Posterior vena cava (tissue), 2 donors: ENCODE results near the gene CBFA2T2. TPM values are rescaled to one million over a fixed set of nuclear protein-coding genes. Genes with fewer than 3 reads are reported as not detected.

Source experiments
- DNase-seq: peaks from one replicate; pipeline ENCODE4 v3.0.0-alpha.2; 2020; ENCODE audit warnings: low spot score
- intact Hi-C, 2 donors: fragments of 100-400 bp; cut with DNase I; formaldehyde crosslinking; loops; one replicate each; pipeline versions ENCODE4 v1.14.1 to v1.14.2; 2022 to 2023
- total RNA-seq, 2 donors: library from RNA; stranded (reverse); fragmentation: NEBNext Ultra II Directional; extraction: Animal tissue kit (Norgen Biotek cat#: 25700); gene quantifications; one replicate each; pipeline ENCODE4 v1.2.1, GENCODE V29; 2021
- donor health status: DM: yes; HTN: yes; CAD: no.
- donor health status: DM: yes; HTN: yes; CAD: no.

The CBFA2T2 gene
- total RNA-seq, 2 donors from 2014 or later = 11.0 to 12.0 TPM

DNA sequence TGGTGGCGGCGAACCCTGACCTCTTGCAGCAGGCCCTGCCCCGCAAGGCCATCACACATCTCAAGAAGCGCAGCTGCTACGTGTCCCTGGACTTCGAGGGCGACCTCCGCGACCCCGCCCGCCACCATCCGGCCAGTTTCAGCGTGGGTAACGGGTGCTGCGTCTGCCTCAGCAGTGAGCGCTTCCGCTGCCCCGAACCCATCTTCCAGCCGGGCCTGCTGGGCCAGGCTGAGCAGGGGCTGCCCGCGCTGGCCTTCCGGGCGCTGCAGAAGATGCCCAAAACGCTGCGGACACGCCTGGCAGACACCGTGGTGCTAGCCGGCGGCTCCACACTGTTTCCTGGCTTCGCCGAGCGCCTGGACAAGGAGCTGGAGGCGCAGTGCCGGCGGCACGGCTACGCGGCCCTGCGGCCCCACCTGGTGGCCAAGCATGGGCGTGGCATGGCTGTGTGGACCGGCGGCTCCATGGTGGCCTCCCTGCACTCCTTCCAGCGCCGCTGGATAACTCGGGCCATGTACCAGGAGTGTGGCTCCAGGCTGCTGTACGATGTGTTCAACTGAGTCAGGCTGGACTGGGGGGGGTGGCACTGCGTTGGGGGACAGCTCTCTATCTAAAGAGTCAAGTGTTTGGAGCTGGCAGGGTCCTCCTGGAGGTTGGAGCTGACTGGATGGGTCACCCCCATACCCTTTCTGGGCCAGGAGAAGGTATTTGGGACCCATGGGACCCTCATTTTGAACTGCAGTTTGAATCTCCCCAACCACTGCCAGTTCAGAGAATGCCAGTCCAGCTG lies 178.0 kb downstream of the CBFA2T2 start:
- DNase-seq = peak; percentile 95
- intact Hi-C loops = loop anchor here in 1 of 2 donors (5.0 kb wide), 1 partner anchor 64 kb away; the partner anchor contains the start of gene ZNF341

DNA sequence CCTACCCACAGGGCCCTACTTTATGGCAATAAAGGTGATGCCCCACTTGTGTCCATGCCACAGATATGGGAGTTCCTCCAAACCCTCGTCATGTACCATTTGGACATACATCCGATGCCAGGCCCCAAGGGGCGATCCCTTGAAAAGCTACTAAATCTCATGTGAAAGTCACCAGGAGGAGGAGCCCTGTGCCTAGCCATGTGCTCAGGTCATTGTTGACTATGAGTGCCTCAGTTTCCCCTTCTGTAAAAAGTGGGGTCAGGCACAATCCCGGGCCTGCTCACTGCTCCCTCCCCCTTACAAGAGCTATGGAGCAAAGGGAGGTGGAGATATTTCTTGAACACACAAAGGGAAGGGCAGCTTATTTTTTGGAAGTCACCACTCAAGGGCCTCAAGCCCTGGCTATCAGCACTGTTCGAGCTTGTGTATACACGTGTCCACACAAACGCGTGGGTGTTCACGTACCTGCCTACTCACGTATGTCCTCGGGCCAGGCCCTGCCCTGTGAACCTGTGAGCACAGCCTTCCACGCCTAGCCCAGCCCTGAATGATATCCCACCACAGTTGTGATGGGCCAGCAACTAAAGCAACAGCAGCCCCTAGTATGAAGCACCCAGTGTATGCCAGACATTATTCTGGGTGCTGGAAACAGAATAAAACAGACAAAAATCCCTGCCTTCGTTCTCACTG lies 178.7 kb downstream of the CBFA2T2 start:
- no peak for DNase-seq
- intact Hi-C loops = loop anchor here in 1 of 2 donors (5.0 kb wide), 1 partner anchor 64 kb away; the partner anchor contains the start of gene ZNF341

DNA sequence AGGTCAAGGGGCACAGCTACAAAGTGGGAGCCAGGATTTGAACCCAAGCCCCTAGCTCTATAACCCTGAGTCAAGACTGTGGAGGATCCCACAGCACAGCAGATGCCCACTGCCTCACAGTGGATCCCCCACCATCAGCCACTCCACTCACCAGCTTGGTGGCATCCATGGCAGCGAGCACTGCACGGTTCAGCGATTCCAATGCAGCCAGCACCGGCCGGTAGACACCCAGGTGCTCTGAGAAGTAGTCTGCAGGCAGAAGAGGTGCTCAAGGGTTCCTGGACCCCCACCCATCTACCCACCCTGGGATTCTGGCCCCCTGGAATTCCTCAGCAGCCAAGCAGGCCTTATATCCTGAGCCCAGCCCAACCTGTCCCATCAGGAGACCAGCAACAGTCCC lies 179.3 kb downstream of the CBFA2T2 start:
- intact Hi-C loops = loop anchor here in 1 of 2 donors (5.0 kb wide), 1 partner anchor 63 kb away; the partner anchor contains the start of gene ZNF341
- no peak for DNase-seq

DNA sequence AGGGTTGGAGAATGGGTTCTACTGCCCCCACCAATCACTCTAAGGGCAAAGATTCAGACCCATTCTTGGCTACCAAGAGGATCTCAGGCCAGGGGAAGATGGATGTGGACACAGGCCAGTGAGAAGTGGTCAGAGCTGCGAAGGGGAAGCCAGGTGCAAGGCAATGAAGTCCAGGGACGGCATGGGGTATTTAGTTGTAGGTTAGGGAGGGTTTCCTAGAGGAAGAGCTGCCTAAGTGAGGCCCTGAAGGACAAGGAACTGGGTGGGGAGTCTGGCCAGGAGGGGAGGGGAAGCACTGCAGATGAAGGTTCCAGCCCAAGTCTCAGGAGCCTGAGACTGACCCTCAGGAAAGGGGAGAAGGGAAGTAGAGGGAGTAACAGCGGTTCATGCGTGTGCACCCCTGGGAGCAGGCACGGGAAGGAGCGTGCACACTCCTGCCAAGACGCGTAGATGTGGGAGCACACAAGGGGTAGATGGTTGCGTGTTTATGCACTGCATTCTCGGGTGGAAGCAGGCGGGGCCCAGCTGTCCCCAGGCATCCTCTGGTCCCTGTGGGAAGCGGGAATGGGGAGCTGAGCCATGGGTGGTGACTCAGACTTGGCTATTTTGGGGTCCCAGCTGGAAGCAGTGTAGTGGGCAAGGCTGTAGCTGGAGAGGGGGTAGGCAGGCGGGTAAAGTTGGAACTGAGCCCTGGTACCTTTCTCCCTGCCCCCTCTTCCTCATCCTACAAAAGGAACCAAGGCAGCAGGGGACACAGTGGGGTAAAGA lies 180.2 kb downstream of the CBFA2T2 start:
- intact Hi-C loops = loop anchor here in 1 of 2 donors (5.0 kb wide), 1 partner anchor 62 kb away; the partner anchor contains the start of gene ZNF341
- no peak for DNase-seq

DNA sequence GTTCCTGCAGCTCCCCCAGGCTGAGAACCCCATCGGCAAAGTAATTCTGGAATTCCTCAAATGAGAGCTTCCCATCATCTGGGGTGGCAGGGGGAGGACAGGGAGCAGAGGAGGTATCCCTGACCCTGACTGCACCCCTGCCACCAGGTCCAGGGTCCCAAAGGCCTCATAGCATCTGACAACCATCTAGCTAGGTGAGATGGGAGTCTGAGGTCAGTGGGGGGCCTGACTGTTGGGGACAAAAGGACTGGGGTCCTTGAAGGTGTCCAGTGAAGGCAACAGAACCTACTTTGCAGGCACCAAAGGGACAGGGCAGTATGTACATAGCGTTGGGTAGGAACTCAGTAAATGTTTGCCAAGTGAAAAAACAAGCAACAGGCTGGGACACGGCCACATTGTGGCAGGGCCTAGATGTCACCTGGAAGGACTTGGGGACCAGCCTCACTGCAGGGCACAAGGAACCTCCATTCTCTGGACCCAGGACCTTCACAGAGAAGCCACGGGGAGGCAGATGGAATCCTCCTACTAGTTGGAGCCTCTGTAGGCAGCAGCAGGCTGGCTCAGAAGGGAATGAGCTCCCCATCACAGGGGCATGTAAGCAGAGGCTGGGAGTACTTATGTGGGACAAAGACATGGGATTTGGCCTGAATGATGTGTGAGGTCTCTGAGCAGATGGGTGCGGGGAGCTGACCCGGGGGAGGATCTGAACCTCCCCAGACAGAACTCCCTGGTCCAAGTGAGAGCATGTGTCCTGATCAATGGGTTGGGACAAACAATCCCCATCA lies 181.0 kb downstream of the CBFA2T2 start:
- DNase-seq = no peak

DNA sequence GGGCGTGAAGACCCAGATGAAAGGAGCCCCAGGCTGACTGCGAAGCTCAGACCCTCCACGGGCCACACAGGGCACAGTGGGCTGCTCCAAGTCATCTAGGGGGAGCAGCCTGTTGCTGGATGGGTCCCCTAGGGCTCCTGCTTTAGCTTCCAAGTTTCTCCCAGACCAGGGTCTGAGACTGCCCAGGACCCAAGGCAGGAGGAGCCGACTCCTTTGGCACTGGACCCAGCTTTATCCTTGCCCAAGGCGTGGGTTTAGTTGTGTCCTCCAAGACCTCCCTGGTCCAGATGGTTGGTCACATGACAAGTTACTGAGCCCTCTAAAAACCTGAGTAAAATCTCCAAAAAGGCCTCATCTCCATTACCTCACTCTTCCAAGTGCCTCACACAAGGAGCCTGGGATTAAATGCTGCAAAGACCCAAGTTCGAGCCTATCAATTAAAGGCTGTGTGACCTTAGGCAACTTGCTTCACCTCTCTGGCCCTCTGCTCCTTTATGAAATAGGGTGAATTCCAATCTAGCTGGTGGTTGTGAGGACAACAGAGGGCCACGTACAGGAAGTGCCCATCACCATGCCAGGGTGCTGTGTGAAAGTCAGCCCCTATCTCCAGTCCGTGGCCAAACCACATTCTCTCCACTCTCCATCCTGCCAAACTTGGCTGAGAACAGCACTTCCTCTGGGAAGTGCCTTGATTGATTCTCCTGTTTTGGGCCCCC lies 181.8 kb downstream of the CBFA2T2 start:
- DNase-seq = no peak
- intact Hi-C loops = no loop called here

More for the DNA sequence above, 181.0 kb downstream of the CBFA2T2 start:
- intact Hi-C loops = no loop called here

DNA sequence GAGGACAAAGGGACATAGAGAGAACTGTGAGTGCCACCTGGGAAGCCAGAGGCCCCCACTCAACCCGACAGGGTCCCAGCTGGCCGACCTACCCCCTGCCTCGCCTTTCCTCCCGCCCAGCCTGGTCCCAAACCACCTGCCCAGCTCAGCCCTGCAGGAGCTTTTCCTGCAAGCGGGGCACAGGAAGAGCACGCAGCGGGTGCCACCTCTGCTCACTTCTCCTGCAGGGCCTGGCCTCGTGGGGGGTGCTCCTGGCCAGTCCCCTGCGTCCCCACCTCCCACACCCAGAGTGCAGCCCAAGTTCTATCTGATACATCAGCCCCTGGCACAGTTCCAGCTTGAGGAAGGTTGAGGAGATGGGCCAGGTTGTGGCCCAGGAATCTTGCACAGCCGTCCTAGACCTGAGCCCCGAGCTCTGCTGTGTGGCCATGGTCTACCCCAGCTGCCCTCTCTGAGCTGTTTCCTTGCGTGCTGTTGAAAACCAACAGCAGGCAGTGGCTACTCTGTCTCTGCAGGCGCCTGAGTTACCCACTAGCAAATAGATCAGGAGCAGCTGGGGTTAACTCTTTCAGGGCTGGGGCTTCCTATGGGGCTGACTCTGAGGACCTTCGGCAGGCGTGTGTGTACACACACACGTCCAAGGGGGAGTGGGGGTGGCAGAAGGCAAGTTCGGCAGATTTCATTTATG lies 182.7 kb downstream of the CBFA2T2 start:
- no peak for DNase-seq
- intact Hi-C loops = no loop called here

DNA sequence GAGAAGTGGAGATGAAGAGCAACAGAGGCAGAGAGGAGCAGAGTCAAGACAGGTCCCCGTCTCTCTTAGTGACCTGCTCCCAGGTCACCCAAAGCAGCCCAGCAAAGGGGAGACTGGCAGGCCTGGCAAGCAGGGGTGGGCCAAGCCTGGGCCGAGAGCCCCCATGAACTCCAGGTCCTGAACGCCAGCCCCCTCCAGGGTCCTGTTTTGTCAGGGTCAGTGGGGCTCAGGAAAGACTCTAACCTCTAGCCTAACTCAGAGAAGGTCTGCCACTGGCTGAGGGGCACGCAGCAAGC lies 183.2 kb downstream of the CBFA2T2 start:
- intact Hi-C loops = no loop called here
- DNase-seq = no peak

DNA sequence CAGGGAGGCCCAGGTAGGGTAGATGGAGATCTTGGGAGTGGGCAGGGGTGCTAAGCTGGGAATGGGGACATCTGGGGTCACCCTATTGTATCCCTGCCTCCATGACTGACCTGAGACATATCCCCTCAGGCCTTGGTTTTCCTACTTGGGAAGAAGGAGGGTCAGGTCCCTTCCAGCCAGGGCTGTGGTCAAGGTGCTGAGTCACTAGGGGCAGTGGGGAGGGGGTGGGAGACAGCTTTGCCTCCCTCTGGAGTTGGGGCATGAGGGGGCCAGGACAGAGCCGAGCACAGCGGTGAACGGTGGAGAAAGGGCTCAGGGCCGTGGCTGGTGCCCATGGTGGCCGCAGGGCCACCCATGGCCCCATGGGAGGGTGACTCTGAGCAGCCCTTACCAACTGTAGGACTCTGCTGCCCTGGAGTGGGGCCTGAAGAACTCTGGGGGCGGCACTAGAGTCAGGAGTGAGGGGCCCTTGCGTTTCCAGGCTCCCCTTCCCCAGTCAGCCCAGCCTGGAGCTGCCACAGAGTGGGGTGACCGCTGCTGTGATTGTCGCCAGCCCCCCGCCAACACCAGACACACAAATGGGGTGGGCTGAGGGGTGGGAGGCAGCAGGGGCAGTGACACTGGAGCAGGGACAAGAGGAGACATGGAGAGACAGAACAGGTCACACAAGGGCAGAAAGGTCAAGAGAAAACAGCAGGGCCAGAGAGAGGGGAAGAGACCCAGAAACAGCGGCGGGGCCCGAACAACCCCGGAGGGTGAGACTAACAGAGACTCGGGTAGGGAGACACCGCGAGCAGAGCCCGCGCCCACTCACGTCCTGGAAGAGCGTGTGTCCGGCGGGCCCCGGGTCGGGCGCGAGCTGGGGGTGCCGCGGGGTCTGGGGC lies 183.8 kb downstream of the CBFA2T2 start:
- intact Hi-C loops = no loop called here
- no peak for DNase-seq

DNA sequence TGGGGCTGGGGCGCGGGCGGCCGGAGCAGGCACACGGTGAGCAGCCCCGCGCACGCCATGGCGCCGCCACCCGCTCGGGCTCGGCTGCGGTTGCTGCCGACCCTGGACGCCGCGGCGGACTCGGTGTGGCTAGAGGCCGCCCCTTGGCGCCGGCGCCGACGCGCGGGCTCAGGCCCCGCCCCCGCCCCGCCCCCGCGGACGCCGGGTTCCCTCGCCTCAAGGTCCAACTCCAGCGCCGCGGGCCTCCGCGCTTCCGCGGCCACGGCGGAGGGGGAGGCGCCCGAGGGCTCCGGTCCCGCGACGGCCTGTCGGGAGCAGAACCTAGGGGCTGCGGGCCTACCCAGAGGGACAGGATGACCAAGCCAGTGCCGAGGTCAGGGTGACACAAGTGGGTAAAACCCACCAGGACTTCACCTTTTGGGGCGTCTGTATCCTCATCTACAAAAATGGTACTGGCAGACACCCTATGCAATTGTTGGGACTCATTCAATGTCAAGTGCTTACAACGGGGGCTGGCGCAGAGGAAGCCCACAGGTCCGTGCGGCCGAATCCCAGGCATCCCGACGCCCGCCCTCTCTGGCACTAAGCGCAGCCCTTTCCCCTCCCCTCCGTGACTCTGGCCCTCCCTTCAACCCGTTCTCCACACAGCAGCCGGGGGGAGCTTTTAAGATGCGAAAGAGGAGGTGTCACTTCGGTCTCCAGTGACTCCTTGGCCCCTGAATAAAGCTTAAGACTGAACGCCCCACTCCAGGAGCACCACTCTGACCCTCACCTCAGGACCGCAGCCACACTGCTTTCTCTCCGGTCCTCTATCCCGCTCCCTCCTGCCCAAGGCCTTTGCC lies 184.6 kb downstream of the CBFA2T2 start, which contains the start of gene NECAB3:
TSS of gene NECAB3 (minus strand) at position 135 of the 842 bp plus-strand sequence. CDS start at position 59, 76 bp downstream.
- intact Hi-C loops = no loop called here

DNA sequence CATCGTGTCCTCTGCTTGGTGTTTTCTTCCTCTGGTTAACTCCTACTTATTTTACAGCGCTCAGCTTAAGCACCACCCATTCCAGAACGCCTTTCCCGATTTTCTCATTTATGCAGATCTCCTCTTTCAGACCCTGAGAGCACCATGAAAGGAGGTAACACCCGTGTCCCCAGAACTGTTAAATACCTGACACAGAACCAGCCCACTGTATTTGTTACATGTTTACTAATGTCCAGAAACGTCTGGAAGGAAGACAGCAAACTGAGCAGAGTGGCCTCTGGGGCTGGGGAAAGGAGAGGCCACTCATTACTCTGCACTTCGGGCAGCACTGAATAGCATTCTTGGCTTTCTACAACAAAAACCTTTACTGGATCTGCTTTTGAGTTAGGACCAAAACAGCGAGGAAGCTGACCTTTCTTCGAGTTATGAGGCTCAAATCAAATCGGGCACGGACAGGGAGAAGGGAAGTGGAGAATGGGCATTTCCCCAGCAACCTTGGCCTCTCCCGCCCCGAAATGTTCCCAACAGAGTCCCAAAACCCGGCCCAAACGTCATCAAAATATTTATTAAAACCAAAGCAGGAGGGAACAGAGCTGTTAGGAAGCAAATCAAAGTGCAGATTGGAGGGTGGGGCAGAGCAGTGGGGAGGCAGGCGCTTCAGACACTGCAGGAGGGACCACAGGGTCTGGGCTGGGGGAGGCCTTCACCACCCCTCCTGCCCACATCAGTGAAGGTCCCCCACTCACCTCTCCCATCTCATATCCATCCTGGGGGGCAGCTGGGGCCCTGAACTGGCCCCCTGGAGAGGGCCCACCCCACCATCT lies 185.5 kb downstream of the CBFA2T2 start:
- intact Hi-C loops = no loop called here
- no peak for DNase-seq

More for the DNA sequence above, 184.6 kb downstream of the CBFA2T2 start, which contains the start of gene NECAB3:
- DNase-seq = peak; percentile 92

DNA sequence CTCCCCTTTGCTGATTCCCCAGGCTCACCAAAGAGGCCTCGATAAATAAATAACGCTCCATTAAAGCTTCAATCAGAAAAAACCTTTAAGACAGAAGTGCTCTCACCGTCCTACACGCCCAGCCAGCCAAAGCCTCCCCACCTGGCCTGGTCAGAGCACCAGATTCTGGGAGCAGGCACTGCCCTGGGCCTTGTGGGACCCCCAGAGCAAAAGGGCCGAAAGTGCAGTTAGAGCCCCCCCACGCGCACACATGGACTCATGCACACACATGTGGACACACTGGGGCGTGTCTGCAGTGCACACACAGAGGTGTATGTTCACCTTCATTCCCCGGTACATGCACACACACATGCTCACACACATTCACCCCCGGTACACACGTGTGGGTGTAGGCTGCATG lies 186.2 kb downstream of the CBFA2T2 start:
- intact Hi-C loops = no loop called here
- DNase-seq = no peak

DNA sequence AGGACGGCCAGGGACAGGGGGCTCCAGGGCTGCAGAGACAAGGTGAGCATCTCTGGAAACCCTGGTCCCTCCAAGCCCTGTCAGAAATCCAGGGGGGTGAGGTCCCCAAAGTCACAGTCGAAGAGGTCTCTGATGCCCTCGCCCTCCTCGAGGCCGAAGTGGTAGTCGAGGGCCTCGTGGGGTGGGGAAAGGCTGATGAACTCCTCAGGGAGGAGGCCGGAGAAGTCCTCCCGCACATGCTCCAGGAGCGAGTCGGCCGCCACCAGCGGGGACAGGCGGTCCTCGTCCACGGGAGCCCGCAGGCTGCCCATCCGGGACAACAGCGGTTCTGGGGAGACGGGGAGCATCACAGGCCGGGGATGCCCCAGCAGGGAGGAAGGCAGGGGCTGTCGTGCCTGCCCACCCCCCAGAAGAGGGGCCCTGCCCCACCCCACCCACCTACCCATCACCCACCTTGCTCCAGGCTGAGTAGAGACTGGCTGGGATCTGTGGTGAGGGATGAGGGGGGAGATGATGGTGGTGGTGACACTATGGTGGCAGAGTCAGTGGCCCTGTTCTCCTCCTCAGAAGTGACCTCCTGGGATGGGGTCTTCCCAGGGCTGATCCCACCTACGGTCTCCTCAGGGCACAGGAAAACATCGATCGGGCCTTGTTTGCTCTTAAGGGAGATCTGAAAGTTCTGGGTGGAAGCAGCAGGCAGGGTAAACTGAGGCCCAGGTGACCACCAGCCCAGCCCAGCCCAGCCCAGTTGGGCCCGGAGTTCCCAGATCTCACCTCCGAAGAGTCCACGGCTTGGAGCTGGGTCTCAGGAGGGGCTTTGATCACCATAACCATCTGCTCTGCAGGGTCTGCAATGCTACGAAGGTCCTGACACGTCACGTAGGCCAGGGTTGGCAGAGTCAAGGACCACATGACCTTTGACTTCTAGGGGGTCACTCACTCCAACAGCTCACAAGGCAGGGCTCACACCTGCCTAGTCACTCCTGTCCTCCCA lies 187.1 kb downstream of the CBFA2T2 start:
- intact Hi-C loops = no loop called here
- no peak for DNase-seq
